IMR-90 (cell line): ENCODE measurements around the gene PLCD4. TPM values are rescaled to one million over a fixed set of nuclear protein-coding genes. Genes with fewer than 3 reads are reported as not detected.

ENCODE experiments used
- ATAC-seq: fragments of 200-7000 bp; cut with Tn5 transposase; 2 replicates; pipeline ENCODE4 v1.9.1; 2020; ENCODE audit warnings: low read depth, mild to moderate bottlenecking, moderate library complexity
- BruUV-seq: library from RNA; stranded (reverse); fragments of 400-500 nt; replicated peaks from 2 replicates; lab custom pipeline; 2021; lab: Mats Ljungman, UMichigan
- CTCF ChIA-PET: fragments of 300-600 bp; formaldehyde crosslinking; extraction: SDS; loops from one replicate; lab custom pipeline; 2021; ENCODE audit warnings: antibody characterized with exemption; lab: Yijun Ruan, JAX
- POLR2A ChIA-PET: fragments of 300-600 bp; sonication (Branson Sonifier 250); formaldehyde crosslinking; loops from one replicate; lab custom pipeline; 2022; ENCODE audit warnings: antibody characterized with exemption; ENCODE audit not compliant: unreplicated experiment; lab: Charles Lee
- DNase-seq: peaks from one replicate; pipeline ENCODE4 v3.0.0; 2013
- H2AFZ ChIP-seq: replicated peaks from 2 replicates; pipeline ENCODE3; 2013; ENCODE audit warnings: low read length, mild to moderate bottlenecking; ENCODE audit not compliant: poor library complexity
- H2AK5ac ChIP-seq: 2 replicates; pipeline ENCODE4 v1.6.1; 2013; ENCODE audit warnings: low read depth, low read length, inconsistent platforms
- H2AK9ac ChIP-seq: replicated peaks from 2 replicates; pipeline ENCODE3; 2013; ENCODE audit warnings: mild to moderate bottlenecking, low read depth, low read length, moderate library complexity; ENCODE audit not compliant: poor library complexity
- H2BK120ac ChIP-seq: 2 replicates; pipeline ENCODE4 v1.6.1; 2013; ENCODE audit warnings: low read depth, low read length, inconsistent platforms
- H2BK15ac ChIP-seq: 3 replicates; pipeline ENCODE4 v1.6.1; 2013; ENCODE audit warnings: low read depth, low read length, inconsistent platforms
- H2BK20ac ChIP-seq: 2 replicates; pipeline ENCODE4 v1.6.1; 2013; ENCODE audit warnings: low read depth, mild to moderate bottlenecking, inconsistent platforms, low read length, moderate library complexity
- H2BK5ac ChIP-seq: 2 replicates; pipeline ENCODE4 v1.6.1; 2013; ENCODE audit warnings: mild to moderate bottlenecking, low read depth, low read length, inconsistent platforms; ENCODE audit not compliant: poor library complexity, severe bottlenecking
- H3K14ac ChIP-seq: replicated peaks from 2 replicates; pipeline ENCODE4 v1.6.1; 2013; ENCODE audit warnings: low read depth, low read length, inconsistent platforms
- H3K18ac ChIP-seq: 2 replicates; pipeline ENCODE4 v1.6.1; 2013; ENCODE audit warnings: low read depth, low read length, control low read depth
- H3K23ac ChIP-seq: 2 replicates; pipeline ENCODE4 v1.6.1; 2013; ENCODE audit warnings: low read depth, low read length, inconsistent platforms
- H3K27ac ChIP-seq: 2 replicates; pipeline ENCODE4 v1.5.1; 2013; ENCODE audit warnings: mild to moderate bottlenecking, control low read depth, low read length; ENCODE audit not compliant: insufficient read depth
- H3K27me3 ChIP-seq: 2 replicates; pipeline ENCODE4 v1.6.1; 2013; ENCODE audit warnings: low read length; ENCODE audit not compliant: control insufficient read depth, insufficient read depth
- H3K36me3 ChIP-seq: 2 replicates; pipeline ENCODE4 v1.6.1; 2013; ENCODE audit warnings: low read length, mixed read lengths; ENCODE audit not compliant: control insufficient read depth, insufficient read depth
- H3K4ac ChIP-seq: 2 replicates; pipeline ENCODE4 v1.6.1; 2013; ENCODE audit warnings: low read depth, low read length, inconsistent platforms
- H3K4me1 ChIP-seq: 2 replicates; pipeline ENCODE4 v1.6.1; 2013; ENCODE audit warnings: low read length, mixed read lengths; ENCODE audit not compliant: control insufficient read depth, insufficient read depth
- H3K4me2 ChIP-seq: 2 replicates; pipeline ENCODE4 v1.6.1; 2013; ENCODE audit warnings: low read depth, mild to moderate bottlenecking, control low read depth, low read length, moderate library complexity
- H3K4me3 ChIP-seq: 2 replicates; pipeline ENCODE4 v1.5.1; 2013; ENCODE audit warnings: low read depth, mild to moderate bottlenecking, control low read depth, low read length, moderate library complexity; ENCODE audit not compliant: insufficient read depth
- H3K56ac ChIP-seq: 2 replicates; pipeline ENCODE4 v1.6.1; 2013; ENCODE audit warnings: low read length, inconsistent platforms; ENCODE audit not compliant: insufficient read depth; ENCODE audit errors: extremely low read depth
- H3K79me1 ChIP-seq, 2 experiments: 2 replicates each; pipeline ENCODE4 v1.6.1; 2013; ENCODE audit warnings: low read length in 2 of 2, inconsistent platforms in 1 of 2, low read depth in 1 of 2
- H3K9ac ChIP-seq: 2 replicates; pipeline ENCODE4 v1.6.1; 2013; ENCODE audit warnings: low read depth, low read length, control low read depth
- H3K9me1 ChIP-seq: 2 replicates; pipeline ENCODE4 v1.6.1; 2013; ENCODE audit warnings: low read length, inconsistent platforms; ENCODE audit not compliant: insufficient read depth
- H3K9me3 ChIP-seq: 2 replicates; pipeline ENCODE4 v1.6.1; 2013; ENCODE audit warnings: low read length; ENCODE audit not compliant: control insufficient read depth, insufficient read depth
- H4K20me1 ChIP-seq: 2 replicates; pipeline ENCODE4 v1.6.1; 2013; ENCODE audit warnings: low read length, inconsistent platforms; ENCODE audit not compliant: insufficient read depth
- H4K5ac ChIP-seq: 2 replicates; pipeline ENCODE4 v1.6.1; 2013; ENCODE audit warnings: mild to moderate bottlenecking, low read depth, low read length, control low read depth
- H4K8ac ChIP-seq, 2 experiments: 2 replicates each; pipeline ENCODE4 v1.6.1; 2013; ENCODE audit warnings: low read depth in 2 of 2, low read length in 2 of 2, control low read depth in 1 of 2, inconsistent platforms in 1 of 2
- H4K91ac ChIP-seq: 2 replicates; pipeline ENCODE4 v1.6.1; 2013; ENCODE audit warnings: low read depth, low read length, inconsistent platforms; ENCODE audit not compliant: insufficient read depth
- CHD1 ChIP-seq: IDR thresholded peaks from 2 replicates; pipeline ENCODE4 v1.6.1; 2012; ENCODE audit warnings: low read depth, low read length, improper control_type of control experiment
- ELK1 ChIP-seq: fragments of 150-350 bp; IDR thresholded peaks from 2 replicates; pipeline ENCODE4 v1.6.1; 2016; ENCODE audit warnings: low read depth, mild to moderate bottlenecking, low read length, moderate library complexity, borderline replicate concordance
- FOS ChIP-seq: fragments of 150-350 bp; IDR thresholded peaks from 2 replicates; pipeline ENCODE4 v1.6.1; 2016; ENCODE audit warnings: low read depth, low read length
- MAZ ChIP-seq: IDR thresholded peaks from 2 replicates; pipeline ENCODE4 v1.6.1; 2012; ENCODE audit warnings: low read depth, mild to moderate bottlenecking, low read length, improper control_type of control experiment, moderate library complexity, borderline replicate concordance
- MXI1 ChIP-seq: IDR thresholded peaks from 2 replicates; pipeline ENCODE4 v1.6.1; 2012; ENCODE audit warnings: low read depth, mild to moderate bottlenecking, low read length, moderate library complexity, borderline replicate concordance
- POLR2A ChIP-seq: IDR thresholded peaks from 2 replicates; pipeline ENCODE4 v1.6.1; 2012; ENCODE audit warnings: mild to moderate bottlenecking, low read depth, low read length
- SMC3 ChIP-seq: fragments of 150-350 bp; IDR thresholded peaks from 2 replicates; pipeline ENCODE4 v1.6.1; 2016; ENCODE audit warnings: low read depth, mild to moderate bottlenecking, antibody characterized with exemption, low read length, moderate library complexity
- USF2 ChIP-seq: fragments of 150-350 bp; IDR thresholded peaks from 2 replicates; pipeline ENCODE4 v1.6.1; 2017; ENCODE audit warnings: mild to moderate bottlenecking, antibody characterized with exemption, low read length, low read depth
- WGBS, 2 experiments: methylation state at CpG; one replicate each; pipeline versions ENCODE4 v1.1.5 to v1.1.7; 2013; ENCODE audit warnings: missing lambda C conversion rate in 2 of 2; ENCODE audit not compliant: insufficient read length in 1 of 2; ENCODE audit errors: extremely low coverage in 2 of 2; 5-methylcytosine and 5-hydroxymethylcytosine counted together
- dilution Hi-C: fragments of 300-500 bp; cut with HindIII; formaldehyde crosslinking; loops from one replicate; pipeline ENCODE4 v1.14.3; 2018; ENCODE audit warnings: low sequenced_read_pairs; ENCODE audit not compliant: unreplicated experiment
- in situ Hi-C: fragments of 300-500 bp; cut with MboI; formaldehyde crosslinking; loops from 3 replicates; pipeline ENCODE4 v1.14.3; 2019; ENCODE audit warnings: low sequenced_read_pairs, inconsistent platforms, mixed read lengths
- intact Hi-C: fragments of 100-400 bp; cut with micrococcal nuclease; formaldehyde crosslinking; loops from 2 replicates; pipeline ENCODE4 v1.10.0; 2022
- polyA plus RNA-seq, 3 experiments: library from polyadenylated mRNA; depleted of rRNA; stranded (reverse); fragments of >200 nt; gene quantifications; 2 replicates each; pipeline ENCODE4 v1.2.3, GENCODE V29; 2012; ENCODE audit warnings: low replicate concordance in 1 of 3
- total RNA-seq: library from RNA; depleted of rRNA; stranded (reverse); fragments of >200 nt; gene quantifications from 2 replicates; pipeline ENCODE4 v1.2.3, GENCODE V29; 2012

Gene PLCD4
- total and polyA plus RNA-seq, 2 of the 4 experiments (the other 2 are of a cell fraction), result 1.9 to 2.0 TPM

GRCh38 chr2:218569038-218569431 lies 38.7 kb upstream of the PLCD4 start:
- Histone ChIP-seq H2BK120ac (no peak overlapping the region; the same call in 1 of the 2 replicates), H3K27me3 (no peaks in the 10 kb centered on the region), H2BK5ac (peak overlapping the region; percentile 94), H3K9me3 (no peaks in the 10 kb centered on the region), H3K4me1 (no peaks in the 10 kb centered on the region; the same call in 1 of the 2 replicates), H4K91ac (peak overlapping the region; percentile 100), H3K9me1 (no peaks in the 10 kb centered on the region), H3K4me2 (peak overlapping the region; percentile 91), H3K27ac (peak overlapping the region; percentile 92), H3K14ac (peak overlapping the region; percentile 90), H4K5ac (peak overlapping the region; percentile 62), H3K36me3 (peaks cover 5% of the 10 kb centered on the region), H2AK5ac (peak overlapping the region; percentile 85), H3K4ac (peak overlapping the region; percentile 96), H2BK20ac (no peak overlapping the region), H3K9ac (peak overlapping the region; percentile 89), H3K79me1 (peaks cover 6 to 54% of the 10 kb centered on the region in 2 experiments), H3K56ac (peak overlapping the region; percentile 92; the same call in 1 of the 2 replicates), H4K20me1 (peaks cover 16% of the 10 kb centered on the region; the same call in 1 of the 2 replicates), H2AFZ (peak overlapping the region; percentile 97), H2AK9ac (peak overlapping the region; percentile 63), H3K18ac (no peak overlapping the region; the same call in none of the 2 replicates), H3K23ac (peak overlapping the region; percentile 55), H4K8ac (peak overlapping the region; percentile 91 to 97), H2BK15ac (no peak overlapping the region), H3K4me3 (peak overlapping the region; percentile 59)
- intact Hi-C loops, result loop anchor here (1.0 to 10.0 kb wide), 2 partner anchors 79 to 294 kb away; partner anchors contain the start of genes AAMP and PNKD
- in situ Hi-C loops, result no loop called here
- TF ChIP-seq POLR2A (no peak; the same call in 1 of the 2 replicates), MAZ (peak; percentile 25; the same call in 1 of the 2 replicates), CHD1 (0 out of 2 replicates have a peak, but pooled peaks have one; percentile 65), SMC3 (no peak), ELK1 (no peak), FOS (peak; percentile 38; the same call in 1 of the 2 replicates), USF2 (peak; percentile 3; the same call in 1 of the 2 replicates), MXI1 (peak; percentile 26; the same call in 1 of the 2 replicates)
- CTCF ChIA-PET, result no interaction called here
- no TSS peak for BruUV-seq
- dilution Hi-C loops, result no loop called here
- WGBS, 2 experiments, result 0% methylated on average over 14 of the region's 31 CpGs; no CpG with 5 or more reads in 1 of the 2 experiments
- ATAC-seq, result peak; percentile 7
- DNase-seq, result peak; percentile 83
- POLR2A ChIA-PET, result no interaction called here
